GM23338 (cell line): ENCODE measurements around the gene GJB3. TPM values are rescaled to one million over a fixed set of nuclear protein-coding genes. Genes with fewer than 3 reads are reported as not detected.

ENCODE experiments used
- ATAC-seq: fragments of 200-7000 bp; cut with Tn5 transposase; 3 replicates; pipeline ENCODE4 v1.9.1; 2020
- DNase-seq: peaks from one replicate; pipeline ENCODE4 v3.0.0-alpha.2; 2015; ENCODE audit warnings: low spot score
- H2AFZ ChIP-seq: fragments of 200-600 bp; sonication (generic); 2 replicates; pipeline ENCODE4 v1.8.0; 2016; ENCODE audit warnings: antibody characterized with exemption, mild to moderate bottlenecking, moderate library complexity
- H3F3A ChIP-seq: fragments of 200-600 bp; sonication (generic); replicated peaks from 2 replicates; pipeline ENCODE4 v1.8.0; 2017; ENCODE audit warnings: antibody characterized with exemption, mixed run types, low read depth
- H3K27ac ChIP-seq: fragments of 200-600 bp; sonication (generic); 2 replicates; pipeline ENCODE4 v1.6.1; 2016; ENCODE audit warnings: low read depth
- H3K27me3 ChIP-seq: fragments of 200-600 bp; sonication (generic); 2 replicates; pipeline ENCODE4 v1.8.0; 2016; ENCODE audit warnings: mild to moderate bottlenecking, mixed run types, moderate library complexity; ENCODE audit not compliant: insufficient read depth
- H3K36me3 ChIP-seq: fragments of 200-600 bp; sonication (generic); 2 replicates; pipeline ENCODE4 v1.8.0; 2016; ENCODE audit warnings: mild to moderate bottlenecking; ENCODE audit not compliant: insufficient read depth
- H3K4me1 ChIP-seq: fragments of 200-600 bp; sonication (generic); 2 replicates; pipeline ENCODE4 v1.8.0; 2016; ENCODE audit warnings: mild to moderate bottlenecking, moderate library complexity; ENCODE audit not compliant: insufficient read depth
- H3K4me2 ChIP-seq: fragments of 200-600 bp; sonication (generic); 2 replicates; pipeline ENCODE4 v1.7.1; 2017; ENCODE audit warnings: mixed run types
- H3K4me3 ChIP-seq: fragments of 200-600 bp; sonication (generic); 2 replicates; pipeline ENCODE4 v1.6.1; 2016; ENCODE audit warnings: mixed run types
- H3K79me2 ChIP-seq: fragments of 200-600 bp; sonication (generic); replicated peaks from 2 replicates; pipeline ENCODE4 v1.8.0; 2017; ENCODE audit warnings: mild to moderate bottlenecking; ENCODE audit not compliant: insufficient read depth
- H3K9me2 ChIP-seq: fragments of 200-600 bp; sonication (generic); 2 replicates; pipeline ENCODE4 v1.8.0; 2017; ENCODE audit not compliant: insufficient read depth
- H4K20me1 ChIP-seq: fragments of 200-600 bp; sonication (generic); replicated peaks from 2 replicates; pipeline ENCODE4 v1.8.0; 2017; ENCODE audit warnings: mild to moderate bottlenecking; ENCODE audit not compliant: insufficient read depth
- H3K27ac Mint-ChIP-seq: 2 replicates; pipeline ENCODE4 v1.8.0; 2020; ENCODE audit warnings: inconsistent platforms, mild to moderate bottlenecking, moderate library complexity, mixed read lengths
- H3K27me3 Mint-ChIP-seq: 3 replicates; pipeline ENCODE4 v1.8.0; 2022; ENCODE audit warnings: low read depth, mild to moderate bottlenecking, moderate library complexity, mixed read lengths, inconsistent platforms; ENCODE audit not compliant: insufficient read depth, poor library complexity
- H3K36me3 Mint-ChIP-seq: 3 replicates; pipeline ENCODE4 v1.8.0; 2021; ENCODE audit warnings: low read depth, mild to moderate bottlenecking, inconsistent platforms, moderate library complexity, mixed read lengths
- H3K4me1 Mint-ChIP-seq: 3 replicates; pipeline ENCODE4 v1.8.0; 2020; ENCODE audit warnings: mild to moderate bottlenecking, inconsistent platforms, mixed read lengths
- H3K4me3 Mint-ChIP-seq: 3 replicates; pipeline ENCODE4 v1.8.0; 2021; ENCODE audit warnings: moderate library complexity, mild to moderate bottlenecking, inconsistent platforms, mixed read lengths
- H3K9me3 Mint-ChIP-seq: 3 replicates; pipeline ENCODE4 v1.8.0; 2020; ENCODE audit warnings: moderate library complexity, mild to moderate bottlenecking, inconsistent platforms, mixed read lengths
- CREB1 ChIP-seq: fragments of 250-450 bp; sonication (Bioruptor Pico); IDR thresholded peaks from 2 replicates; pipeline ENCODE4 v1.5.0; 2020; ENCODE audit warnings: low read depth, mild to moderate bottlenecking, moderate library complexity
- CTCF ChIP-seq, 2 experiments: fragments of 200-600 bp in 1 of 2; sonication (generic) in 1 of 2; conservative IDR thresholded peaks; 2 replicates each; pipeline versions ENCODE4 v1.5.1 to v1.6.1; 2016 to 2017; ENCODE audit warnings: antibody characterized with exemption in 2 of 2, low read depth in 2 of 2, mild to moderate bottlenecking in 2 of 2, moderate library complexity in 1 of 2
- ETS1 ChIP-seq: IDR thresholded peaks from 2 replicates; pipeline ENCODE4 v1.6.1; 2016; ENCODE audit warnings: antibody characterized with exemption
- EZH2 ChIP-seq: fragments of 200-600 bp; sonication (generic); IDR thresholded peaks from one replicate; pipeline ENCODE4 v1.8.0; 2017; ENCODE audit warnings: antibody characterized with exemption, mild to moderate bottlenecking, low read depth; ENCODE audit not compliant: unreplicated experiment
- EZH2phosphoT487 ChIP-seq: fragments of 200-600 bp; sonication (generic); IDR thresholded peaks from one replicate; pipeline ENCODE4 v1.8.1; 2018; ENCODE audit warnings: antibody characterized with exemption; ENCODE audit not compliant: unreplicated experiment
- JUNB ChIP-seq: IDR thresholded peaks from one replicate; pipeline ENCODE4 v1.6.1; 2016; ENCODE audit warnings: antibody characterized with exemption; ENCODE audit not compliant: unreplicated experiment
- NANOG ChIP-seq: IDR thresholded peaks from 2 replicates; pipeline ENCODE4 v1.6.1; 2016; ENCODE audit warnings: antibody characterized with exemption, borderline replicate concordance
- POLR2AphosphoS5 ChIP-seq: IDR thresholded peaks from 2 replicates; pipeline ENCODE4 v1.6.1; 2016; ENCODE audit warnings: antibody characterized with exemption, low read depth
- REST ChIP-seq: IDR thresholded peaks from one replicate; pipeline ENCODE4 v1.6.1; 2018; ENCODE audit warnings: antibody characterized with exemption; ENCODE audit not compliant: unreplicated experiment
- STAT1 ChIP-seq: IDR thresholded peaks from one replicate; pipeline ENCODE4 v1.6.1; 2016; ENCODE audit warnings: antibody characterized with exemption; ENCODE audit not compliant: unreplicated experiment
- ZNF114 ChIP-seq: fragments of 250-450 bp; sonication (Bioruptor Pico); IDR thresholded peaks from 2 replicates; pipeline ENCODE4 v1.5.0; 2020; ENCODE audit warnings: mild to moderate bottlenecking, moderate library complexity
- ZNF331 ChIP-seq: fragments of 250-450 bp; sonication (Bioruptor Pico); IDR thresholded peaks from 2 replicates; pipeline ENCODE4 v1.5.0; 2020; ENCODE audit warnings: low read depth, mild to moderate bottlenecking, moderate library complexity
- ZNF462 ChIP-seq: fragments of 250-450 bp; sonication (Bioruptor Pico); IDR thresholded peaks from 2 replicates; pipeline ENCODE4 v1.5.0; 2020; ENCODE audit warnings: mild to moderate bottlenecking, moderate library complexity
- polyA plus RNA-seq: library from polyadenylated mRNA; unstranded; fragments of >200 nt; fragmentation: Nextera tagmentation; extraction: Ambion mirVana; gene quantifications from 2 replicates; pipeline ENCODE4 v1.2.1, GENCODE V29; 2016
- total RNA-seq: library from RNA; depleted of rRNA; stranded (reverse); fragments of >200 nt; shearing (Covaris generic); gene quantifications from 2 replicates; pipeline ENCODE4 v1.2.3, GENCODE V29; 2014

The GJB3 gene
- total and polyA plus RNA-seq, 2 experiments from 2014 or later: 0.26 to 0.31 TPM

- DNase-seq (no peak), ATAC-seq (no peak)
- TF ChIP-seq REST (no peak), CREB1 (CRISPR knock-in tag) (no peak), STAT1 (no peak), POLR2AphosphoS5 (no peak), ZNF331 (CRISPR knock-in tag) (no peak), NANOG (no peak), ETS1 (no peak), JUNB (no peak), ZNF462 (CRISPR knock-in tag) (no peak), EZH2phosphoT487 (no peak), EZH2 (no peak), CTCF (conservative IDR thresholded peaks at IDR 0.05; ENCODE audit: low read depth in 2 of 2) (no peak), ZNF114 (CRISPR knock-in tag) (no peak)
- Mint-ChIP-seq H3K27ac (no peak overlapping the region), H3K36me3 (no peaks in the 10 kb centered on the region), H3K4me3 (no peak overlapping the region), H3K9me3 (no peaks in the 10 kb centered on the region), H3K4me1 (no peaks in the 10 kb centered on the region), H3K27me3 (peaks cover 3% of the 10 kb centered on the region)
- H4K20me1 ChIP-seq: no peaks in the 10 kb centered on the region
- no peaks in the 10 kb centered on the region for H3K79me2 ChIP-seq
- H3K4me2 ChIP-seq: no peak overlapping the region
- H3K27me3 ChIP-seq: no peaks in the 10 kb centered on the region
- H3K4me3 ChIP-seq: no peak overlapping the region
- H3F3A ChIP-seq: no peaks in the 10 kb centered on the region
- no peaks in the 10 kb centered on the region for H3K4me1 ChIP-seq
- no peaks in the 10 kb centered on the region for H3K36me3 ChIP-seq
- H3K27ac ChIP-seq: no peak overlapping the region
- H3K9me2 ChIP-seq: no peaks in the 10 kb centered on the region
- no peak overlapping the region for H2AFZ ChIP-seq
Measured at GRCh38 chr1:34829250-34829649, 48.2 kb downstream of the GJB3 start.
